GM13977 (cell line): ENCODE results near the gene CHRM3.
"Not testable (repeated sequence)": the region's sequence is repeated elsewhere in the genome, so short reads cannot be mapped to it uniquely, and the experiment has no call there.

Experiments
- DNase-seq: peaks from one replicate; pipeline ENCODE4 v3.0.0; 2012; ENCODE audit warnings: low spot score
- CTCF ChIP-seq: IDR thresholded peaks from 2 replicates; pipeline ENCODE4 v1.5.1; 2012; ENCODE audit warnings: mild to moderate bottlenecking, control low read depth; ENCODE audit not compliant: insufficient read depth; ENCODE audit errors: extremely low read depth, missing control alignments
- in situ Hi-C: fragments of 300-500 bp; cut with MboI; formaldehyde crosslinking; loops from one replicate; pipeline ENCODE4 v1.12.0; 2022; ENCODE audit warnings: low sequenced_read_pairs, low pct_unique_long_range_greater_than_20kb, mixed read lengths, inconsistent platforms; ENCODE audit not compliant: unreplicated experiment

The CHRM3 gene

GRCh38 chr1:239354231-239354630 lies 32.1 kb upstream of the CHRM3 start:
- TF ChIP-seq CTCF = no peak
- DNase-seq = no peak
- in situ Hi-C loops = no loop called here

GRCh38 chr1:239357867-239358266 lies 28.5 kb upstream of the CHRM3 start:
- DNase-seq = no peak
- in situ Hi-C loops = no loop called here
- TF ChIP-seq CTCF = no peak

- in situ Hi-C loops = no loop called here
- TF ChIP-seq CTCF = no peak
- DNase-seq = no peak
Measured at GRCh38 chr1:239361403-239361802, 25.0 kb upstream of the CHRM3 start.

GRCh38 chr1:239363930-239364329 lies 22.4 kb upstream of the CHRM3 start:
- DNase-seq = no peak
- in situ Hi-C loops = no loop called here
- no peak for TF ChIP-seq CTCF

GRCh38 chr1:239367196-239367810 lies 19.1 kb upstream of the CHRM3 start:
- no peak for DNase-seq
- in situ Hi-C loops = no loop called here
- TF ChIP-seq CTCF = no peak

- TF ChIP-seq CTCF = no peak
- in situ Hi-C loops = no loop called here
- DNase-seq = no peak
Measured at GRCh38 chr1:239368436-239369109, 17.8 kb upstream of the CHRM3 start.

- in situ Hi-C loops, DNase-seq: not testable (repeated sequence)
Measured at GRCh38 chr1:239370869-239371268, 15.5 kb upstream of the CHRM3 start.
